WTC11 (cell line): ENCODE data around the gene FOXD4L6.
"Not testable (repeated sequence)": the region's sequence is repeated elsewhere in the genome, so short reads cannot be mapped to it uniquely, and the experiment has no call there.

Source experiments
- JUN ChIP-seq: sonication (generic); formaldehyde crosslinking; IDR thresholded peaks from 2 replicates; pipeline ENCODE4 v1.8.0; 2023; ENCODE audit warnings: mild to moderate bottlenecking, missing genetic modification reagents
- KAT7 ChIP-seq: sonication (generic); formaldehyde crosslinking; IDR thresholded peaks from 2 replicates; pipeline ENCODE4 v1.8.1; 2023; ENCODE audit warnings: missing genetic modification reagents, mild to moderate bottlenecking, borderline replicate concordance
- ZNF317 ChIP-seq: sonication (generic); formaldehyde crosslinking; IDR thresholded peaks from 2 replicates; pipeline ENCODE4 v1.8.1; 2023; ENCODE audit warnings: low read depth, mild to moderate bottlenecking, moderate library complexity, missing genetic modification reagents, borderline replicate concordance
- ZNF396 ChIP-seq: fragments of 250-450 bp; sonication (Bioruptor Pico); IDR thresholded peaks from 2 replicates; pipeline ENCODE4 v1.8.0; 2021; ENCODE audit warnings: mild to moderate bottlenecking, moderate library complexity, borderline replicate concordance
- ZNF512 ChIP-seq: sonication (generic); formaldehyde crosslinking; IDR thresholded peaks from 2 replicates; pipeline ENCODE4 v1.8.1; 2022; ENCODE audit warnings: missing genetic modification reagents, borderline replicate concordance
- ZSCAN18 ChIP-seq: fragments of 250-450 bp; sonication (Bioruptor Pico); IDR thresholded peaks from 2 replicates; pipeline ENCODE4 v2.1.2; 2022; ENCODE audit warnings: mild to moderate bottlenecking, moderate library complexity

- not testable (repeated sequence) for TF ChIP-seq JUN, ZNF317, ZNF396, ZNF512, ZSCAN18, KAT7 (CRISPR knock-in tag)
Measured at GRCh38 chr9:41098759-41099158, 29.7 kb downstream of the FOXD4L6 start.
